Bronchial epithelial cell (primary cell): ENCODE results near the gene C13orf46. TPM values are rescaled to one million over a fixed set of nuclear protein-coding genes. Genes with fewer than 3 reads are reported as not detected.
A peak's percentile ranks its signal among the peaks of the same experiment; 100 is the strongest.

Experiments
- DNase-seq: peaks from one replicate; pipeline ENCODE4 v3.0.0-alpha.2; 2010; ENCODE audit warnings: low read depth
- FAIRE-seq: peaks from 2 replicates; lab custom pipeline; 2011; peaks lifted over from hg19 to GRCh38; lab: Jason Lieb, UNC
- H3K27me3 ChIP-seq: 2 replicates; pipeline ENCODE4 v1.5.1; 2011; ENCODE audit warnings: low read length; ENCODE audit not compliant: control insufficient read depth, insufficient read depth
- H3K36me3 ChIP-seq: 2 replicates; pipeline ENCODE4 v1.5.1; 2011; ENCODE audit warnings: low read length; ENCODE audit not compliant: control insufficient read depth, insufficient read depth
- H3K4me3 ChIP-seq: 2 replicates; pipeline ENCODE4 v1.5.1; 2011; ENCODE audit warnings: mild to moderate bottlenecking, low read depth, low read length, control low read depth
- CTCF ChIP-seq: IDR thresholded peaks from 2 replicates; pipeline ENCODE4 v1.5.1; 2011; ENCODE audit warnings: mild to moderate bottlenecking, moderate library complexity, low read length, control low read depth, inconsistent platforms; ENCODE audit not compliant: insufficient read depth, severe bottlenecking
- total RNA-seq: library from RNA; depleted of rRNA; stranded (reverse); fragments of >200 nt; gene quantifications from 2 replicates; pipeline ENCODE4 v1.2.1, GENCODE V29; 2014

Gene C13orf46
- total RNA-seq, 1 donor from 2014 or later, result not detected

- no peak overlapping the region for H3K4me3 ChIP-seq
- TF ChIP-seq CTCF, result no peak
- FAIRE-seq (no peak), DNase-seq (peak; percentile 61)
- no peaks in the 10 kb centered on the region for H3K27me3 ChIP-seq
- H3K36me3 ChIP-seq, result no peaks in the 10 kb centered on the region
Measured at GRCh38 chr13:113907635-113908617, 66.0 kb downstream of the C13orf46 start.

GRCh38 chr13:113906571-113906970 is 67.3 kb downstream of the C13orf46 start:
- FAIRE-seq (no peak), DNase-seq (no peak)
- Histone ChIP-seq H3K4me3 (no peak overlapping the region), H3K36me3 (no peaks in the 10 kb centered on the region), H3K27me3 (no peaks in the 10 kb centered on the region)
- TF ChIP-seq CTCF, result no peak

- H3K4me3 ChIP-seq, result no peak overlapping the region
- no peak for DNase-seq
- H3K36me3 ChIP-seq, result no peaks in the 10 kb centered on the region
- no peak for FAIRE-seq
- TF ChIP-seq CTCF, result no peak
- no peaks in the 10 kb centered on the region for H3K27me3 ChIP-seq
Measured at GRCh38 chr13:113905942-113906341, 67.9 kb downstream of the C13orf46 start.

- Histone ChIP-seq H3K36me3 (no peaks in the 10 kb centered on the region), H3K27me3 (no peaks in the 10 kb centered on the region), H3K4me3 (no peak overlapping the region)
- TF ChIP-seq CTCF, result no peak
- FAIRE-seq (no peak), DNase-seq (no peak)
Measured at GRCh38 chr13:113905018-113905417, 68.9 kb downstream of the C13orf46 start.

- no peak overlapping the region for H3K4me3 ChIP-seq
- no peaks in the 10 kb centered on the region for H3K36me3 ChIP-seq
- FAIRE-seq (peak; percentile 76), DNase-seq (peak; percentile 38)
- peak; percentile 58 for TF ChIP-seq CTCF
- H3K27me3 ChIP-seq, result no peaks in the 10 kb centered on the region
Measured at GRCh38 chr13:113904411-113904810, 69.5 kb downstream of the C13orf46 start.
